HEK293 (cell line): Measurements from ENCODE around the gene MS4A12.

Source experiments
- CTCF ChIP-seq: fragments of 450-650 bp; formaldehyde crosslinking; IDR thresholded peaks from 2 replicates; pipeline ENCODE4 v1.5.1; 2016; ENCODE audit warnings: missing biosample characterization, missing genetic modification characterization
- GFI1B ChIP-seq: fragments of 450-650 bp; formaldehyde crosslinking; IDR thresholded peaks from 2 replicates; pipeline ENCODE4 v1.5.1; 2016; ENCODE audit warnings: missing biosample characterization, missing genetic modification characterization
- IKZF3 ChIP-seq: fragments of 450-650 bp; IDR thresholded peaks from 2 replicates; pipeline ENCODE4 v1.5.0; 2018; ENCODE audit warnings: missing biosample characterization, mild to moderate bottlenecking, missing genetic modification characterization, moderate library complexity
- KLF8 ChIP-seq: fragments of 450-650 bp; formaldehyde crosslinking; IDR thresholded peaks from 2 replicates; pipeline ENCODE4 v1.5.1; 2016; ENCODE audit warnings: missing biosample characterization, missing genetic modification characterization
- SALL2 ChIP-seq: fragments of 450-650 bp; formaldehyde crosslinking; IDR thresholded peaks from 2 replicates; pipeline ENCODE4 v1.5.0; 2017; ENCODE audit warnings: missing biosample characterization, mild to moderate bottlenecking, missing genetic modification characterization, borderline replicate concordance
- SETDB1 ChIP-seq: IDR thresholded peaks from one replicate; pipeline ENCODE4 v1.6.1; 2017; ENCODE audit warnings: mild to moderate bottlenecking, low read length, moderate library complexity, mixed read lengths; ENCODE audit not compliant: insufficient read length
- SP2 ChIP-seq: fragments of 450-650 bp; formaldehyde crosslinking; IDR thresholded peaks from 2 replicates; pipeline ENCODE4 v1.5.1; 2016; ENCODE audit warnings: missing biosample characterization, missing genetic modification characterization
- ZNF214 ChIP-seq: fragments of 450-650 bp; formaldehyde crosslinking; IDR thresholded peaks from 2 replicates; pipeline ENCODE4 v1.5.1; 2017; ENCODE audit warnings: missing biosample characterization, mild to moderate bottlenecking, missing genetic modification characterization, borderline replicate concordance
- ZNF513 ChIP-seq: fragments of 450-650 bp; IDR thresholded peaks from 2 replicates; pipeline ENCODE4 v1.5.1; 2018; ENCODE audit warnings: missing biosample characterization, missing genetic modification characterization
- ZNF792 ChIP-seq: fragments of 450-650 bp; formaldehyde crosslinking; IDR thresholded peaks from 2 replicates; pipeline ENCODE4 v1.5.1; 2016; ENCODE audit warnings: missing biosample characterization, missing genetic modification characterization

- no peak for TF ChIP-seq ZNF214 (tag by site-specific recombination)
- TF ChIP-seq KLF8 (tag by site-specific recombination) = no peak
- no peak for TF ChIP-seq IKZF3 (tag by site-specific recombination)
- TF ChIP-seq SETDB1 = no peak
- TF ChIP-seq CTCF (tag by site-specific recombination) = no peak
- no peak for TF ChIP-seq GFI1B (tag by site-specific recombination)
- TF ChIP-seq ZNF792 = no peak
- no peak for TF ChIP-seq SALL2 (tag by site-specific recombination)
- no peak for TF ChIP-seq SP2 (tag by site-specific recombination)
- no peak for TF ChIP-seq ZNF513
These were observed 5.8 kb downstream of the MS4A12 start for GRCh38 chr11:60498399-60498798.
